ENCODE data around the gene CLEC20A. TPM values are rescaled to one million over a fixed set of nuclear protein-coding genes. Genes with fewer than 3 reads are reported as not detected.

CLEC20A gene
- total and polyA plus RNA-seq, 9 donors, result not detected

DNA sequence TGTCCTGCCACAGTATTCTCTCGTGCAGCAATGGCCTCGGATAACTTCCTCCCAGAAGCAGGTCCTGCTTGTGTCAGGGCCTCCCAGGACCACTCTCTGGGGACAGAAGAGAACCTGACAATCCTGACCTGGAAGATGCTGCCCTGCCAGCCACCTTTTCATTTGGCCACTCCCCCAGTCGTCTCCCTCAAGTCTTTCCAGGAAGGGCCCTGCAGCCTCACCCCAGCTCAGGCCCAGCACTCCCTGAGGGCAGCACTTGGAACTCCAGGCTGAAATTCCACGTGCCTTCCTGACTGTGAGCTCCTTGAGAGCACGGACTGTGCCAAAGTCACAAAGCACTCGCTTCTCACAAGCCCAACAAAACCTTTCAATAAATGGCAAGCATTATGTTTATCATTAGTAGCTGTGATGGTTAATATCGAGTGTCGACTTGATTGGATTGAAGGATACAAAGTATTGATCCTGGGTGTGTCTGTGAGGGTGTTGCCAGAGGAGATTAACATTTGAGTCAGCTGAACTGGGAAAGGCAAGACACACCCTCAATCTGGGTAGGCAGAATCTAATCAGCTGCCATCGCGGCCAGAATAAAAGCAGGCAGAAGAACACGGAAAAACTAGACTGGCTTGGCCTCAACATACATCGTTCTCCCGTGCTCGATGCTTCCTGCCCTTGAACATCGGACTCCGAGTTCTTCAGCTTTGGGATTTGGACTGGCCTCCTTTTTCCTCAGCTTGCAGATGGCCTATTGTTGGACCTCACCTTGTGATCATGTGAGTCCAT is 2.3 kb upstream of the CLEC20A start:
- WGBS, 3 donors, result 88 to 94% (median 89%) methylated on average over 16 of the region's 16 CpGs
- H3K27ac ChIP-seq, result no peak overlapping the region
- no peaks in the 10 kb centered on the region for H3K4me1 ChIP-seq (ENCODE audit: insufficient read depth)
- TF ChIP-seq, protein P1, sequence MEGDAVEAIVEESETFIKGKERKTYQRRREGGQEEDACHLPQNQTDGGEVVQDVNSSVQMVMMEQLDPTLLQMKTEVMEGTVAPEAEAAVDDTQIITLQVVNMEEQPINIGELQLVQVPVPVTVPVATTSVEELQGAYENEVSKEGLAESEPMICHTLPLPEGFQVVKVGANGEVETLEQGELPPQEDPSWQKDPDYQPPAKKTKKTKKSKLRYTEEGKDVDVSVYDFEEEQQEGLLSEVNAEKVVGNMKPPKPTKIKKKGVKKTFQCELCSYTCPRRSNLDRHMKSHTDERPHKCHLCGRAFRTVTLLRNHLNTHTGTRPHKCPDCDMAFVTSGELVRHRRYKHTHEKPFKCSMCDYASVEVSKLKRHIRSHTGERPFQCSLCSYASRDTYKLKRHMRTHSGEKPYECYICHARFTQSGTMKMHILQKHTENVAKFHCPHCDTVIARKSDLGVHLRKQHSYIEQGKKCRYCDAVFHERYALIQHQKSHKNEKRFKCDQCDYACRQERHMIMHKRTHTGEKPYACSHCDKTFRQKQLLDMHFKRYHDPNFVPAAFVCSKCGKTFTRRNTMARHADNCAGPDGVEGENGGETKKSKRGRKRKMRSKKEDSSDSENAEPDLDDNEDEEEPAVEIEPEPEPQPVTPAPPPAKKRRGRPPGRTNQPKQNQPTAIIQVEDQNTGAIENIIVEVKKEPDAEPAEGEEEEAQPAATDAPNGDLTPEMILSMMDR (IDR thresholded peaks at IDR 0.05), result no peak
- TF ChIP-seq EP300 (IDR thresholded peaks at IDR 0.05) (no peak), POLR2A (IDR thresholded peaks at IDR 0.05) (no peak)
- H3K27me3 ChIP-seq, result no peaks in the 10 kb centered on the region
- H3K9me3 ChIP-seq, result no peaks in the 10 kb centered on the region
- no peaks in the 10 kb centered on the region for H3K36me3 ChIP-seq
- H3K4me3 ChIP-seq, result no peak overlapping the region
- intact Hi-C loops (cut with DNase I), result no loop called here
- DNase-seq, result no peak

DNA sequence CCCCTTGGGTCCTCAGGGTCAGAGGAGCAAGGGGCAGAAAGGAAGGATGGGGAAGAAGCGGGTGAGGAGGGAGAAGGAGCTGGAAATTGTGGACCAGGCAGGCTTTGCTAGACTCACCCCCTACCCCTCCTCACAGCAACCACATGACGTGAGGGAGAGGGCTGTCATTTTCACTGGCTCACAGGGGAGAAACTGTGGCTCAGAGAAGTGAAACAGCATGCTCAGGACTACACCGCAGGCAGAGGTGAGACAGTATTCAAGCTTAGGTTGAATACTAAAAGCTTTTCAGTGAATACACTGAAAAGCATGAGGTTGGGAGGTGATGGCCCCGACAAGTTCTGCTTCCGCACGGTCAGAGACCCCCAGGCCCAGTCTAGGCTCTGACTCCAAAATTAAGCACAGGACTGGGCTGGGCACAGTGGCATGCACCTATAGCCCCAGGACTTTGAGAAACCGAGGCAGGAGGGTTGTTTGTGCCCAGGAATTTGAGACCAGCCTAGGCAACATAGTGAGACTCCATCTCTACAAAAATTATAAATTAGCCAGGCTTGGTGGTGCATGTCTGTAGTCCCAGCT is 1.2 kb upstream of the CLEC20A start:
- WGBS, 3 donors, result 90 to 95% (median 91%) methylated on average over 7 of the region's 7 CpGs
- H3K9me3 ChIP-seq, result no peaks in the 10 kb centered on the region
- H3K4me1 ChIP-seq (ENCODE audit: insufficient read depth), result no peaks in the 10 kb centered on the region
- no peak overlapping the region for H3K4me3 ChIP-seq
- H3K36me3 ChIP-seq, result no peaks in the 10 kb centered on the region
- no peak for DNase-seq
- H3K27me3 ChIP-seq, result no peaks in the 10 kb centered on the region
- no peak overlapping the region for H3K27ac ChIP-seq
- intact Hi-C loops (cut with DNase I), result no loop called here
- TF ChIP-seq, protein P1 (IDR thresholded peaks at IDR 0.05), result no peak

DNA sequence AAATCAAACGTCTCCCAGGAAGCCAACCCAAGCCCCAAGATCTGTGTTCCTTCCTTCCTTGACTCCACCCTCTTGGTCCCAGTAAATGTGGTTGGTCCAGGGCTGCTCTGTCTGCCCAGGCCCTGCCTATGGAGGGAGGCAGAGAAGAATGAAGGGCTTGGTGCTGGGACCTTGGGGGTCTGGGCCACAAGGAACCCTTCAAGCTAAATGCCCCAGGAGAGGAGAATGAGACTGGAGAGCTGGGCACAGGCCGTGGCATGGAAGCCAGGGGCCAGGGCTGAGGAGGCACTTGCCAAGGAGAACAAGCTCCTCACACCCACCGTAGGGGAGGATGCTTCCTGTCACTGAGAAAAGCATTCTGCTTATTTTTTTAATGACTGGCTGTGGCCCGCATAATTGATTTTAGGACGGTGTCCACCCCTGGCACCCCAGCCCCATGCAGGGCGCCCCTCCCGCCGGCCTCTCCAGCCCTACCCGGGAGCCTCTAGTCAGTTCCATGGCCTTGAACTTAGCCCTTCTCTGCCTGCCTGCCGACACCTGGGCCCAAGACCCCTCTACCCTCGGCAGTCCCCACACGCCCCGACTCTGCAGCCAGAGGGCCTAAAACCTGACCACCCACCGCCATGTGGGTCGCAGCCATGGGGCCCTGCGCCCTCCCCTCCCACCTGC is 889 bp downstream of the CLEC20A start:
- H3K4me1 ChIP-seq (ENCODE audit: insufficient read depth), result no peaks in the 10 kb centered on the region
- H3K27me3 ChIP-seq, result no peaks in the 10 kb centered on the region
- 82 to 85% (median 83%) methylated on average over 16 of the region's 16 CpGs for WGBS, 3 donors
- no peaks in the 10 kb centered on the region for H3K36me3 ChIP-seq
- H3K4me3 ChIP-seq, result no peak overlapping the region
- TF ChIP-seq, protein P1 (IDR thresholded peaks at IDR 0.05), result no peak
- TF ChIP-seq POLR2A (IDR thresholded peaks at IDR 0.05) (no peak), EP300 (IDR thresholded peaks at IDR 0.05) (no peak)
- H3K9me3 ChIP-seq, result no peaks in the 10 kb centered on the region
- intact Hi-C loops (cut with DNase I), result no loop called here
- no peak for DNase-seq
- no peak overlapping the region for H3K27ac ChIP-seq

DNA sequence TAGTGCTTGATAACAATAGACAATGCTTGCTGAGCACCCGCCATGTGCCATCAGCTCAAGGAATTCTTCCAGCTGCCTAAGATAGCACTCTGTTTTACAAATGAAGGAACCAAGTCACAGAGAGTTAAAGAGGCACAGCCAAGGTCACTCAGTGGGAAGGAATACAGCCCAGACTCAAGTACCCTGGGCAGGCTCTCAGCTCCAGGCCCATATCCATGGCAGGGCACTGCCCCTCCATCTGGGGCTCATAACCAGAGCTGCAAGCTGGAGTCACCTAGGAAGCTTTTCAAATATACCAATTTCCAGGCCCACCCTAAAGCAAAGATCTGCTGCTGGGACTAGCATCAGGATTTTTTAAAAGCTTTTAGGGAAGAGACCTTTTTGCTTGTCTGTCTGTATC is 1.6 kb downstream of the CLEC20A start:
- Histone ChIP-seq H3K4me1 (ENCODE audit: insufficient read depth) (no peaks in the 10 kb centered on the region), H3K36me3 (no peaks in the 10 kb centered on the region), H3K9me3 (no peaks in the 10 kb centered on the region), H3K4me3 (no peak overlapping the region), H3K27ac (no peak overlapping the region), H3K27me3 (no peaks in the 10 kb centered on the region)
- intact Hi-C loops (cut with DNase I), result no loop called here
- 94 to 98% (median 96%) methylated on average over 1 of the region's 1 CpG for WGBS, 3 donors
- DNase-seq, result no peak
- TF ChIP-seq, protein P1 (IDR thresholded peaks at IDR 0.05), result no peak
- no peak for TF ChIP-seq POLR2A (IDR thresholded peaks at IDR 0.05)
- TF ChIP-seq EP300 (IDR thresholded peaks at IDR 0.05), result no peak

All from ovary (tissue), 9 donors.